Caco-2 (cell line): ENCODE data around the gene ACOT6. TPM values are rescaled to one million over a fixed set of nuclear protein-coding genes. Genes with fewer than 3 reads are reported as not detected.

Experiments
- BruUV-seq: library from RNA; stranded (reverse); fragments of 400-500 nt; replicated peaks from 2 replicates; lab custom pipeline; 2021; lab: Mats Ljungman, UMichigan
- CTCF ChIA-PET: fragments of 300-600 bp; sonication (Branson Sonifier 250); formaldehyde crosslinking; loops from one replicate; lab custom pipeline; 2022; ENCODE audit warnings: antibody characterized with exemption; lab: Charles Lee
- POLR2A ChIA-PET: fragments of 300-600 bp; sonication (Branson Sonifier 250); formaldehyde crosslinking; loops from one replicate; lab custom pipeline; 2022; ENCODE audit warnings: antibody characterized with exemption; lab: Charles Lee
- DNase-seq, 2 experiments: peaks; one replicate each; pipeline versions ENCODE4 v3.0.0 to v3.0.0-alpha.2; 2020 to 2022
- H3K27me3 ChIP-seq: replicated peaks from 2 replicates; pipeline ENCODE4 v1.6.0; 2011; ENCODE audit warnings: low read length; ENCODE audit not compliant: control insufficient read depth, insufficient read depth
- H3K36me3 ChIP-seq: 2 replicates; pipeline ENCODE4 v1.5.1; 2011; ENCODE audit warnings: low read length; ENCODE audit not compliant: control insufficient read depth, insufficient read depth
- H3K4me1 ChIP-seq: fragments of 250-450 bp; sonication (Bioruptor Pico); 2 replicates; pipeline ENCODE4 v1.5.1; 2020; ENCODE audit warnings: mild to moderate bottlenecking
- H3K4me3 ChIP-seq: 2 replicates; pipeline ENCODE4 v1.5.1; 2011; ENCODE audit warnings: low read depth, mild to moderate bottlenecking, control low read depth, low read length
- H3K9me3 ChIP-seq: fragments of 250-450 bp; sonication (Bioruptor Pico); 2 replicates; pipeline ENCODE4 v1.5.1; 2020; ENCODE audit warnings: mild to moderate bottlenecking, moderate library complexity
- H3K27ac Mint-ChIP-seq: one replicate; pipeline ENCODE4 v1.8.0; 2022; ENCODE audit warnings: mixed read lengths; ENCODE audit not compliant: unreplicated experiment
- H3K27me3 Mint-ChIP-seq: one replicate; pipeline ENCODE4 v1.8.0; 2022; ENCODE audit warnings: mixed read lengths; ENCODE audit not compliant: insufficient read depth, unreplicated experiment
- H3K36me3 Mint-ChIP-seq: one replicate; pipeline ENCODE4 v1.8.0; 2022; ENCODE audit warnings: mild to moderate bottlenecking, mixed read lengths; ENCODE audit not compliant: insufficient read depth, unreplicated experiment
- H3K4me1 Mint-ChIP-seq: one replicate; pipeline ENCODE4 v1.8.0; 2022; ENCODE audit warnings: low read depth, mixed read lengths; ENCODE audit not compliant: unreplicated experiment
- H3K4me3 Mint-ChIP-seq: one replicate; pipeline ENCODE4 v1.8.0; 2022; ENCODE audit warnings: mild to moderate bottlenecking, moderate library complexity, mixed read lengths; ENCODE audit not compliant: unreplicated experiment
- H3K9me3 Mint-ChIP-seq: one replicate; pipeline ENCODE4 v1.8.0; 2022; ENCODE audit warnings: mixed read lengths; ENCODE audit not compliant: unreplicated experiment
- intact Hi-C: fragments of 100-400 bp; cut with micrococcal nuclease; formaldehyde crosslinking; loops from one replicate; pipeline ENCODE4 v1.10.0; 2022; ENCODE audit not compliant: unreplicated experiment
- total RNA-seq: library from RNA; stranded (reverse); gene quantifications from 2 replicates; pipeline ENCODE4 v1.2.3, GENCODE V29; 2022
- TF ChIP-seq, protein P1 (sequence below), 2 experiments: fragments of 200-600 bp in 1 of 2; IDR thresholded peaks; 1 replicate in 1 of 2; 2 replicates in 1 of 2; pipeline versions ENCODE4 v1.5.1 to v1.8.0; 2011 to 2022; ENCODE audit warnings: antibody characterized with exemption in 1 of 2, control low read depth in 1 of 2, inconsistent platforms in 1 of 2, low read depth in 1 of 2, low read length in 1 of 2, mild to moderate bottlenecking in 1 of 2, moderate library complexity in 1 of 2; ENCODE audit not compliant: insufficient read depth in 1 of 2, severe bottlenecking in 1 of 2, unreplicated experiment in 1 of 2

The ACOT6 gene
- total RNA-seq, 1 experiment from 2014 or later = not detected

DNA sequence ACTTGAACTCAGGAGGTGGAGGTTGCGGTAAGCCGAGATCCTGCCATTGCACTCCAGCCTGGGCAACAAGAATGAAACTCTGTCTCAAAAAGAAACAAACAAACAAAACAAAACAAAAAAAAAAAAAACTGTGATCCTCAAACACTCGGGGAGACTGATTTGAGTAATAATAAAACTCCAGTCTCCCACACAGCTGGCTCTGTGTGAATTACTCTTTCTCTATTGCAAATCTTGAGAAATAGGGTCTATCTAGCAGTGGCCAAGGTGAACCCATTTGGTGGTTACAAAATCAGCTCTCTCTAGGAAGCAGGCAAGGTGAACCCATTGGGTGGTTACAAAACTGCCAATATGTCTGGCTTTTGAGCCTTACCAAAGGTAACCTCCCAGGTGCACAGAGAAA is 6.0 kb upstream of the ACOT6 start:
- CTCF ChIA-PET = no interaction called here
- Mint-ChIP-seq H3K4me3 (no peak overlapping the region), H3K27ac (no peak overlapping the region), H3K36me3 (no peaks in the 10 kb centered on the region), H3K9me3 (no peaks in the 10 kb centered on the region), H3K4me1 (no peaks in the 10 kb centered on the region), H3K27me3 (no peaks in the 10 kb centered on the region)
- H3K4me1 ChIP-seq = no peaks in the 10 kb centered on the region; the same call in 1 of the 2 replicates
- intact Hi-C loops = no loop called here
- no peaks in the 10 kb centered on the region for H3K36me3 ChIP-seq
- POLR2A ChIA-PET = no interaction called here
- H3K9me3 ChIP-seq = 0 out of 2 replicates have a peak, but pooled peaks cover 4% of the 10 kb centered on the region
- BruUV-seq = no TSS peak
- DNase-seq = no peak
- H3K4me3 ChIP-seq = no peak overlapping the region
- TF ChIP-seq, protein P1, sequence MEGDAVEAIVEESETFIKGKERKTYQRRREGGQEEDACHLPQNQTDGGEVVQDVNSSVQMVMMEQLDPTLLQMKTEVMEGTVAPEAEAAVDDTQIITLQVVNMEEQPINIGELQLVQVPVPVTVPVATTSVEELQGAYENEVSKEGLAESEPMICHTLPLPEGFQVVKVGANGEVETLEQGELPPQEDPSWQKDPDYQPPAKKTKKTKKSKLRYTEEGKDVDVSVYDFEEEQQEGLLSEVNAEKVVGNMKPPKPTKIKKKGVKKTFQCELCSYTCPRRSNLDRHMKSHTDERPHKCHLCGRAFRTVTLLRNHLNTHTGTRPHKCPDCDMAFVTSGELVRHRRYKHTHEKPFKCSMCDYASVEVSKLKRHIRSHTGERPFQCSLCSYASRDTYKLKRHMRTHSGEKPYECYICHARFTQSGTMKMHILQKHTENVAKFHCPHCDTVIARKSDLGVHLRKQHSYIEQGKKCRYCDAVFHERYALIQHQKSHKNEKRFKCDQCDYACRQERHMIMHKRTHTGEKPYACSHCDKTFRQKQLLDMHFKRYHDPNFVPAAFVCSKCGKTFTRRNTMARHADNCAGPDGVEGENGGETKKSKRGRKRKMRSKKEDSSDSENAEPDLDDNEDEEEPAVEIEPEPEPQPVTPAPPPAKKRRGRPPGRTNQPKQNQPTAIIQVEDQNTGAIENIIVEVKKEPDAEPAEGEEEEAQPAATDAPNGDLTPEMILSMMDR (IDR thresholded peaks at IDR 0.05; ENCODE audit: insufficient read depth in 1 of 2, low read depth in 1 of 2, low read length in 1 of 2, severe bottlenecking in 1 of 2, unreplicated experiment in 1 of 2) = no peak
- no peaks in the 10 kb centered on the region for H3K27me3 ChIP-seq

DNA sequence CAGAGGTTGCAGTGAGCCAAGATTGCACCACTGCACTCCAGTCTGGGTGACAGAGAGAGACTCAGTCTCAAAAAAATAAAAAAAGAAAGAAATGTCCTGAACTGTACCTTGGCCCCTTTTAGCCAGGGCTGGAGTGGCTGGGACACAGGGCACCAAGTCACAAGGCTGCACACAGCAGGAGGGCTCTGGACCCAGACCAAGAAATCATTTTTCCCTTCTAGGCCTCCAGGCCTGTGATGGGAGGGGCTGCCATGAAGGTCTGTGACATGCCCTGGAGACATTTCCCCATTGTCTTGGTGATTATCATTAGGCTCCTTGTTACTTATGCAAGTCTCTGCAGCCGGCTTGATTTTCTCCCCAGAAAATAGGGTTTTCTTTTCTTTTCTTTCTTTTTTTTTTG is 5.1 kb upstream of the ACOT6 start:
- no peaks in the 10 kb centered on the region for H3K36me3 ChIP-seq
- 0 out of 2 replicates have a peak, but pooled peaks cover 4% of the 10 kb centered on the region for H3K9me3 ChIP-seq
- TF ChIP-seq, protein P1 (IDR thresholded peaks at IDR 0.05; ENCODE audit: insufficient read depth in 1 of 2, low read depth in 1 of 2, low read length in 1 of 2, severe bottlenecking in 1 of 2, unreplicated experiment in 1 of 2) = no peak
- Mint-ChIP-seq H3K27ac (no peak overlapping the region), H3K4me3 (no peak overlapping the region), H3K9me3 (no peaks in the 10 kb centered on the region), H3K36me3 (no peaks in the 10 kb centered on the region), H3K27me3 (no peaks in the 10 kb centered on the region), H3K4me1 (no peaks in the 10 kb centered on the region)
- H3K27me3 ChIP-seq = no peaks in the 10 kb centered on the region
- DNase-seq = no peak
- BruUV-seq = no TSS peak
- CTCF ChIA-PET = no interaction called here
- H3K4me3 ChIP-seq = no peak overlapping the region
- no peaks in the 10 kb centered on the region; the same call in 1 of the 2 replicates for H3K4me1 ChIP-seq
- intact Hi-C loops = no loop called here
- POLR2A ChIA-PET = no interaction called here

DNA sequence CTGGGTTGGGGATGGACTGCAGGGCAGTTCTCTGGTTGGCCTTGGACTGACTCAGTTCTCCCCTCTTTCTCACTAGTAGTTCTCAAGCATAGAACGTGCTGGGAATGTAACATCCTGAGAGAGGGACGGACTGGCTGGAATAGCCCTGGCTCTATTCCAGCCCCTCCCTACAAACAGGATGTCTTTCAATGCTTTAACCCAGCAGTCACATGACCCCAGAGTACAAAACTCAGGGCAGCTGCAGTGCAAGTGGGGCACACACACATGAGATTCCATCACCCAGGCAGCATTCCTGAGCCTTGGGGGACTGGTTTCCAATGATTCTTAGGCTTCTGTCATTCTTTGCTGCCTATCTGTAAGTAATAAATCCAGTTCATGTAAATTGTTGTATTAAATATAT is 1.6 kb upstream of the ACOT6 start:
- intact Hi-C loops = no loop called here
- Mint-ChIP-seq H3K4me3 (no peak overlapping the region), H3K4me1 (peaks cover 5% of the 10 kb centered on the region), H3K27me3 (no peaks in the 10 kb centered on the region), H3K27ac (no peak overlapping the region), H3K9me3 (no peaks in the 10 kb centered on the region), H3K36me3 (no peaks in the 10 kb centered on the region)
- H3K9me3 ChIP-seq = 0 out of 2 replicates have a peak, but pooled peaks cover 4% of the 10 kb centered on the region
- H3K4me3 ChIP-seq = no peak overlapping the region
- BruUV-seq = no TSS peak
- TF ChIP-seq, protein P1 (IDR thresholded peaks at IDR 0.05; ENCODE audit: insufficient read depth in 1 of 2, low read depth in 1 of 2, low read length in 1 of 2, severe bottlenecking in 1 of 2, unreplicated experiment in 1 of 2) = no peak
- H3K36me3 ChIP-seq = no peaks in the 10 kb centered on the region
- DNase-seq = no peak
- ChIA-PET CTCF (no interaction called here), POLR2A (no interaction called here)
- peaks cover 8% of the 10 kb centered on the region for H3K4me1 ChIP-seq
- H3K27me3 ChIP-seq = no peaks in the 10 kb centered on the region
